H9 (cell line): ENCODE measurements around the gene DENND1A. TPM values are rescaled to one million over a fixed set of nuclear protein-coding genes. Genes with fewer than 3 reads are reported as not detected.

Experiments
- DNase-seq: peaks from one replicate; pipeline ENCODE4 v3.0.0-alpha.2; 2017
- H2AFZ ChIP-seq: one replicate; pipeline ENCODE4 v1.6.1; 2013; ENCODE audit warnings: mild to moderate bottlenecking, low read length, control low read depth, moderate library complexity
- H2AK5ac ChIP-seq: 2 replicates; pipeline ENCODE4 v1.6.1; 2013; ENCODE audit warnings: low read length, control low read depth, mixed read lengths; ENCODE audit not compliant: insufficient read length
- H2BK120ac ChIP-seq: one replicate; pipeline ENCODE4 v1.6.1; 2013; ENCODE audit warnings: low read depth, mild to moderate bottlenecking, low read length, control low read depth, inconsistent platforms; ENCODE audit not compliant: poor library complexity, severe bottlenecking
- H2BK12ac ChIP-seq: 2 replicates; pipeline ENCODE4 v1.6.1; 2013; ENCODE audit warnings: low read length, control low read depth, mixed read lengths, low read depth; ENCODE audit not compliant: insufficient read length
- H2BK15ac ChIP-seq: 2 replicates; pipeline ENCODE4 v1.6.1; 2013; ENCODE audit warnings: low read depth, low read length, control low read depth
- H2BK20ac ChIP-seq: one replicate; pipeline ENCODE4 v1.6.1; 2013; ENCODE audit warnings: low read depth, mild to moderate bottlenecking, low read length, control low read depth, inconsistent platforms; ENCODE audit not compliant: poor library complexity, severe bottlenecking
- H2BK5ac ChIP-seq: 2 replicates; pipeline ENCODE4 v1.6.1; 2013; ENCODE audit warnings: low read length, control low read depth, mixed read lengths; ENCODE audit not compliant: insufficient read length
- H3K14ac ChIP-seq: 2 replicates; pipeline ENCODE4 v1.6.1; 2013; ENCODE audit warnings: low read length, control low read depth; ENCODE audit not compliant: insufficient read depth
- H3K18ac ChIP-seq: 2 replicates; pipeline ENCODE4 v1.6.1; 2013; ENCODE audit warnings: low read depth, mild to moderate bottlenecking, mixed read lengths, low read length, control low read depth; ENCODE audit not compliant: insufficient read length
- H3K23ac ChIP-seq: 2 replicates; pipeline ENCODE4 v1.6.1; 2013; ENCODE audit warnings: low read length, control low read depth, mixed read lengths, low read depth; ENCODE audit not compliant: insufficient read length
- H3K23me2 ChIP-seq: 2 replicates; pipeline ENCODE4 v1.6.1; 2013; ENCODE audit warnings: low read depth, mild to moderate bottlenecking, mixed read lengths, low read length, control low read depth; ENCODE audit not compliant: insufficient read length, poor library complexity, severe bottlenecking
- H3K27ac ChIP-seq: 2 replicates; pipeline ENCODE4 v1.5.1; 2013; ENCODE audit warnings: low read length, control low read depth, mixed read lengths, low read depth; ENCODE audit not compliant: insufficient read length
- H3K27me3 ChIP-seq: 2 replicates; pipeline ENCODE4 v1.6.1; 2013; ENCODE audit warnings: low read length, control low read depth, inconsistent platforms; ENCODE audit not compliant: insufficient read depth
- H3K4ac ChIP-seq: 2 replicates; pipeline ENCODE4 v1.6.1; 2013; ENCODE audit warnings: low read depth, mild to moderate bottlenecking, control low read depth, inconsistent platforms, low read length, moderate library complexity
- H3K4me1 ChIP-seq: 2 replicates; pipeline ENCODE4 v1.6.1; 2013; ENCODE audit warnings: low read length, control low read depth, inconsistent platforms; ENCODE audit not compliant: insufficient read depth
- H3K4me2 ChIP-seq: 2 replicates; pipeline ENCODE4 v1.6.1; 2013; ENCODE audit warnings: low read length, control low read depth, mixed read lengths; ENCODE audit not compliant: insufficient read length, insufficient read depth
- H3K56ac ChIP-seq: 2 replicates; pipeline ENCODE4 v1.6.1; 2013; ENCODE audit warnings: low read depth, mild to moderate bottlenecking, mixed read lengths, low read length, control low read depth; ENCODE audit not compliant: insufficient read length
- H3K79me1 ChIP-seq: 2 replicates; pipeline ENCODE4 v1.6.1; 2013; ENCODE audit warnings: low read depth, mild to moderate bottlenecking, moderate library complexity, low read length, control low read depth, inconsistent platforms; ENCODE audit not compliant: insufficient read depth, poor library complexity, severe bottlenecking
- H3K79me2 ChIP-seq: 2 replicates; pipeline ENCODE4 v1.6.1; 2013; ENCODE audit warnings: low read length, control low read depth, inconsistent platforms; ENCODE audit not compliant: insufficient read depth
- H3K9ac ChIP-seq: 2 replicates; pipeline ENCODE4 v1.6.1; 2013; ENCODE audit warnings: low read length, control low read depth, mixed read lengths; ENCODE audit not compliant: insufficient read length; ENCODE audit errors: extremely low read depth
- H3K9me3 ChIP-seq: one replicate; pipeline ENCODE4 v1.6.1; 2013; ENCODE audit warnings: low read depth, low read length, inconsistent platforms; ENCODE audit not compliant: control insufficient read depth
- H3T11ph ChIP-seq: one replicate; pipeline ENCODE4 v1.6.1; 2013; ENCODE audit warnings: mild to moderate bottlenecking, low read length, control low read depth, inconsistent platforms
- H4K20me1 ChIP-seq: one replicate; pipeline ENCODE4 v1.6.1; 2013; ENCODE audit not compliant: control insufficient read depth, insufficient read length, insufficient read depth
- H4K5ac ChIP-seq: 2 replicates; pipeline ENCODE4 v1.6.1; 2013; ENCODE audit warnings: low read depth, mild to moderate bottlenecking, mixed read lengths, low read length, control low read depth; ENCODE audit not compliant: insufficient read length
- H4K8ac ChIP-seq: replicated peaks from 2 replicates; pipeline ENCODE4 v1.6.1; 2013; ENCODE audit warnings: low read length, control low read depth, mixed read lengths, low read depth; ENCODE audit not compliant: insufficient read length
- H4K91ac ChIP-seq: 2 replicates; pipeline ENCODE4 v1.6.1; 2013; ENCODE audit warnings: low read depth, mild to moderate bottlenecking, moderate library complexity, mixed read lengths, low read length, control low read depth; ENCODE audit not compliant: insufficient read length
- H3K27ac Mint-ChIP-seq, 3 experiments: 2 replicates in 2 of 3; 3 replicates in 1 of 3; pipeline ENCODE4 v1.8.0; 2020 to 2021; ENCODE audit warnings: mixed read lengths in 3 of 3, mild to moderate bottlenecking in 1 of 3, moderate library complexity in 1 of 3
- H3K27me3 Mint-ChIP-seq: 2 replicates; pipeline ENCODE4 v1.8.0; 2021; ENCODE audit warnings: low read depth, mild to moderate bottlenecking, moderate library complexity, mixed read lengths
- H3K36me3 Mint-ChIP-seq, 3 experiments: 2 replicates in 2 of 3; 3 replicates in 1 of 3; pipeline ENCODE4 v1.8.0; 2020 to 2021; ENCODE audit warnings: low read depth in 3 of 3, mixed read lengths in 3 of 3; ENCODE audit not compliant: insufficient read depth in 1 of 3
- H3K4me1 Mint-ChIP-seq, 2 experiments: 2 replicates each; pipeline ENCODE4 v1.8.0; 2020; ENCODE audit warnings: mixed read lengths in 2 of 2
- H3K4me3 Mint-ChIP-seq, 2 experiments: 2 replicates in 1 of 2; 3 replicates in 1 of 2; pipeline ENCODE4 v1.8.0; 2020 to 2021; ENCODE audit warnings: mild to moderate bottlenecking in 2 of 2, mixed read lengths in 2 of 2, moderate library complexity in 1 of 2
- H3K9me3 Mint-ChIP-seq, 2 experiments: 2 replicates in 1 of 2; 3 replicates in 1 of 2; pipeline ENCODE4 v1.8.0; 2020; ENCODE audit warnings: mild to moderate bottlenecking in 2 of 2, mixed read lengths in 2 of 2, moderate library complexity in 1 of 2
- CTCF ChIP-seq: fragments of 200-600 bp; sonication (generic); conservative IDR thresholded peaks from 3 replicates; pipeline ENCODE4 v1.8.0; 2021; ENCODE audit warnings: antibody characterized with exemption, mild to moderate bottlenecking
- WGBS: extraction: QIAGEN DNeasy Blood & Tissue Kit; methylation state at CpG from one replicate; pipeline ENCODE4 v1.1.7; 2013; ENCODE audit warnings: missing lambda C conversion rate, low lambda C conversion rate, mixed read lengths; ENCODE audit not compliant: insufficient read length; ENCODE audit errors: extremely low coverage; 5-methylcytosine and 5-hydroxymethylcytosine counted together
- total RNA-seq: library from RNA; stranded (reverse); gene quantifications from 2 replicates; pipeline ENCODE4 v1.2.1, GENCODE V29; 2021

Gene DENND1A
- total RNA-seq, 1 experiment from 2014 or later: 20.4 TPM

- H3K18ac ChIP-seq: no peak overlapping the region
Measured at GRCh38 chr9:123435471-123435870, 494.5 kb downstream of the DENND1A start.

More at GRCh38 chr9:123435471-123435870, 494.5 kb downstream of the DENND1A start:
- peak; percentile 20 for DNase-seq
- H4K8ac ChIP-seq: no peak overlapping the region
- no peak overlapping the region for H2BK120ac ChIP-seq
- H3K4ac ChIP-seq: no peak overlapping the region
- no peak overlapping the region for H2BK12ac ChIP-seq
- H3K23ac ChIP-seq: no peak overlapping the region
- no peak overlapping the region for H3K56ac ChIP-seq
- no peaks in the 10 kb centered on the region for H3K79me2 ChIP-seq
- Mint-ChIP-seq H3K27me3 (no peaks in the 10 kb centered on the region; the same call in 1 of the 2 replicates), H3K4me1 (peaks cover 20 to 31% of the 10 kb centered on the region in 2 experiments), H3K9me3 (no peaks in the 10 kb centered on the region), H3K27ac (no peak overlapping the region), H3K4me3 (no peak overlapping the region), H3K36me3 (peaks cover 0 to 17% (median 2%) of the 10 kb centered on the region in 3 experiments; a peak in 4 of 7 replicates)
- no peaks in the 10 kb centered on the region for H3K9me3 ChIP-seq
- no peak overlapping the region for H4K5ac ChIP-seq
- no peaks in the 10 kb centered on the region for H3K23me2 ChIP-seq
- no peak overlapping the region for H3K14ac ChIP-seq
- no peak for TF ChIP-seq CTCF
- H2BK5ac ChIP-seq: no peak overlapping the region
- no peak overlapping the region for H3T11ph ChIP-seq
- H3K27ac ChIP-seq: no peak overlapping the region
- no peak overlapping the region for H2AFZ ChIP-seq
- H3K4me1 ChIP-seq: peaks cover 4% of the 10 kb centered on the region; the same call in 1 of the 2 replicates
- H4K91ac ChIP-seq: no peak overlapping the region
- H3K9ac ChIP-seq: no peak overlapping the region
- H3K79me1 ChIP-seq: no peaks in the 10 kb centered on the region
- H4K20me1 ChIP-seq: no peaks in the 10 kb centered on the region
- WGBS: no CpG with 5 or more reads among the region's 2 CpGs
- no peak overlapping the region for H2BK20ac ChIP-seq
- H3K4me2 ChIP-seq: no peak overlapping the region
- no peaks in the 10 kb centered on the region for H3K27me3 ChIP-seq
- no peak overlapping the region for H2AK5ac ChIP-seq
- H2BK15ac ChIP-seq: no peak overlapping the region
